ENCODE results near the gene KLRC4.
"Not testable (repeated sequence)": the region's sequence is repeated elsewhere in the genome, so short reads cannot be mapped to it uniquely, and the experiment has no call there.

- TF ChIP-seq, protein P1, sequence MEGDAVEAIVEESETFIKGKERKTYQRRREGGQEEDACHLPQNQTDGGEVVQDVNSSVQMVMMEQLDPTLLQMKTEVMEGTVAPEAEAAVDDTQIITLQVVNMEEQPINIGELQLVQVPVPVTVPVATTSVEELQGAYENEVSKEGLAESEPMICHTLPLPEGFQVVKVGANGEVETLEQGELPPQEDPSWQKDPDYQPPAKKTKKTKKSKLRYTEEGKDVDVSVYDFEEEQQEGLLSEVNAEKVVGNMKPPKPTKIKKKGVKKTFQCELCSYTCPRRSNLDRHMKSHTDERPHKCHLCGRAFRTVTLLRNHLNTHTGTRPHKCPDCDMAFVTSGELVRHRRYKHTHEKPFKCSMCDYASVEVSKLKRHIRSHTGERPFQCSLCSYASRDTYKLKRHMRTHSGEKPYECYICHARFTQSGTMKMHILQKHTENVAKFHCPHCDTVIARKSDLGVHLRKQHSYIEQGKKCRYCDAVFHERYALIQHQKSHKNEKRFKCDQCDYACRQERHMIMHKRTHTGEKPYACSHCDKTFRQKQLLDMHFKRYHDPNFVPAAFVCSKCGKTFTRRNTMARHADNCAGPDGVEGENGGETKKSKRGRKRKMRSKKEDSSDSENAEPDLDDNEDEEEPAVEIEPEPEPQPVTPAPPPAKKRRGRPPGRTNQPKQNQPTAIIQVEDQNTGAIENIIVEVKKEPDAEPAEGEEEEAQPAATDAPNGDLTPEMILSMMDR (conservative IDR thresholded peaks at IDR 0.05): not testable (repeated sequence)
- TF ChIP-seq ZFX (IDR thresholded peaks at IDR 0.05): not testable (repeated sequence)
Observed at GRCh38 chr12:10378737-10379136, 30.8 kb downstream of the KLRC4 start.
